GM12878 (cell line): ENCODE data around the gene ID3. TPM values are rescaled to one million over a fixed set of nuclear protein-coding genes. Genes with fewer than 3 reads are reported as not detected.

ENCODE experiments used
- ATAC-seq: fragments of 200-7000 bp; cut with Tn5 transposase; 3 replicates; pipeline ENCODE4 v1.9.1; 2020; ENCODE audit warnings: mild to moderate bottlenecking, moderate library complexity
- BruUV-seq: library from RNA; stranded (reverse); fragments of 400-500 nt; replicated peaks from 2 replicates; lab custom pipeline; 2021; lab: Mats Ljungman, UMichigan
- CTCF ChIA-PET: fragments of 300-600 bp; sonication (Branson Sonifier 250); formaldehyde crosslinking; extraction: SDS; loops from one replicate; lab custom pipeline; 2021; ENCODE audit warnings: inconsistent platforms; lab: Yijun Ruan, JAX
- POLR2A ChIA-PET: fragments of 350-600 bp; formaldehyde crosslinking; extraction: SDS; loops from one replicate; lab custom pipeline; 2021; ENCODE audit warnings: inconsistent platforms; lab: Charles Lee
- RAD21 ChIA-PET: fragments of 300-600 bp; sonication (Branson Sonifier 250); formaldehyde crosslinking; loops from one replicate; lab custom pipeline; 2023; ENCODE audit warnings: antibody characterized with exemption; ENCODE audit not compliant: unreplicated experiment; lab: Charles Lee
- SMC1A ChIA-PET: fragments of 300-600 bp; sonication (Branson Sonifier 250); formaldehyde crosslinking; loops from one replicate; lab custom pipeline; 2023; ENCODE audit not compliant: unreplicated experiment, uncharacterized antibody; lab: Charles Lee
- DNase-seq: peaks from one replicate; pipeline ENCODE4 v3.0.0-alpha.2; 2011; ENCODE audit warnings: low read depth, low spot score
- FAIRE-seq: peaks from 3 replicates; lab custom pipeline; 2011; peaks lifted over from hg19 to GRCh38; lab: Jason Lieb, UNC
- H2AFZ ChIP-seq: 2 replicates; pipeline ENCODE4 v1.6.0; 2011; ENCODE audit warnings: low read depth, low read length, control low read depth; ENCODE audit not compliant: control insufficient read depth
- H3K27ac ChIP-seq: 2 replicates; pipeline ENCODE4 v1.5.1; 2011; ENCODE audit warnings: control low read depth; ENCODE audit not compliant: control insufficient read depth, insufficient read depth
- H3K27me3 ChIP-seq, 2 experiments: replicated peaks in 1 of 2; 2 replicates each; pipeline versions ENCODE4 v1.6.0 to v1.6.1; 2011; ENCODE audit warnings: low read length in 1 of 2; ENCODE audit not compliant: control insufficient read depth in 2 of 2, insufficient read depth in 2 of 2
- H3K36me3 ChIP-seq, 2 experiments: 2 replicates each; pipeline ENCODE4 v1.5.1; 2011; ENCODE audit warnings: low read length in 1 of 2; ENCODE audit not compliant: control insufficient read depth in 2 of 2, insufficient read depth in 2 of 2
- H3K4me1 ChIP-seq: 2 replicates; pipeline ENCODE4 v1.6.1; 2011; ENCODE audit warnings: mild to moderate bottlenecking, low read length, moderate library complexity, mixed read lengths; ENCODE audit not compliant: control insufficient read depth, insufficient read depth
- H3K4me2 ChIP-seq: 2 replicates; pipeline ENCODE4 v1.6.0; 2011; ENCODE audit warnings: control low read depth; ENCODE audit not compliant: control insufficient read depth, insufficient read depth
- H3K4me3 ChIP-seq: fragments of 200-600 bp; sonication (generic); 2 replicates; pipeline ENCODE4 v1.5.1; 2016
- H3K79me2 ChIP-seq: 2 replicates; pipeline ENCODE4 v1.6.0; 2011; ENCODE audit warnings: low read length; ENCODE audit not compliant: control insufficient read depth, insufficient read depth
- H3K9ac ChIP-seq: 2 replicates; pipeline ENCODE4 v1.8.0; 2011; ENCODE audit warnings: low read length, control low read depth, mixed read lengths; ENCODE audit not compliant: control insufficient read depth, insufficient read depth
- H3K9me3 ChIP-seq: replicated peaks from 3 replicates; pipeline ENCODE4 v1.5.1; 2011; ENCODE audit warnings: mild to moderate bottlenecking, low read length; ENCODE audit not compliant: control insufficient read depth, insufficient read depth
- H4K20me1 ChIP-seq: 2 replicates; pipeline ENCODE4 v1.6.0; 2011; ENCODE audit not compliant: control insufficient read depth, insufficient read depth
- CREB1 ChIP-seq: IDR thresholded peaks from 2 replicates; pipeline ENCODE4 v1.6.1; 2012; ENCODE audit warnings: low read depth, mild to moderate bottlenecking, inconsistent platforms
- DPF2 ChIP-seq: fragments of 450-650 bp; IDR thresholded peaks from 2 replicates; pipeline ENCODE4 v1.6.1; 2017; ENCODE audit warnings: mild to moderate bottlenecking
- FOS ChIP-seq: IDR thresholded peaks from 3 replicates; pipeline ENCODE4 v1.6.1; 2011; ENCODE audit warnings: borderline replicate concordance; ENCODE audit not compliant: insufficient read length; ENCODE audit errors: extremely low read depth
- GATAD2B ChIP-seq: fragments of 450-650 bp; conservative IDR thresholded peaks from 2 replicates; pipeline ENCODE4 v1.6.1; 2017; ENCODE audit warnings: low read depth, mild to moderate bottlenecking, moderate library complexity
- HDAC6 ChIP-seq: fragments of 200-600 bp; sonication (generic); IDR thresholded peaks from one replicate; pipeline ENCODE4 v1.8.0; 2017; ENCODE audit warnings: antibody characterized with exemption; ENCODE audit not compliant: unreplicated experiment
- JUND ChIP-seq: IDR thresholded peaks from 2 replicates; pipeline ENCODE4 v1.6.1; 2012; ENCODE audit warnings: low read depth, mild to moderate bottlenecking, low read length, improper control_type of control experiment, moderate library complexity
- KAT2A ChIP-seq: conservative IDR thresholded peaks from 2 replicates; pipeline ENCODE4 v1.6.1; 2011; ENCODE audit warnings: low read depth, low read length; ENCODE audit not compliant: control insufficient read depth
- MXI1 ChIP-seq: fragments of 150-350 bp; IDR thresholded peaks from 2 replicates; pipeline ENCODE4 v1.6.1; 2011; ENCODE audit warnings: low read depth, mild to moderate bottlenecking, inconsistent platforms, low read length, improper control_type of control experiment
- NFYA ChIP-seq: IDR thresholded peaks from 2 replicates; pipeline ENCODE4 v1.6.1; 2011; ENCODE audit warnings: low read depth, mild to moderate bottlenecking, low read length, improper control_type of control experiment, borderline replicate concordance
- RELB ChIP-seq: fragments of 450-650 bp; IDR thresholded peaks from 2 replicates; pipeline ENCODE4 v1.6.1; 2017; ENCODE audit warnings: low read depth, mild to moderate bottlenecking, moderate library complexity
- RUNX3 ChIP-seq: IDR thresholded peaks from 2 replicates; pipeline ENCODE4 v1.6.1; 2012; ENCODE audit warnings: low read length, inconsistent platforms
- SP1 ChIP-seq: IDR thresholded peaks from one replicate; pipeline ENCODE4 v1.6.1; 2011; ENCODE audit warnings: low read depth, low read length
- TAF1 ChIP-seq: IDR thresholded peaks from 2 replicates; pipeline ENCODE4 v1.6.1; 2011; ENCODE audit warnings: mild to moderate bottlenecking, low read depth, low read length, borderline replicate concordance
- TCF12 ChIP-seq: IDR thresholded peaks from 2 replicates; pipeline ENCODE4 v1.6.1; 2011; ENCODE audit warnings: low read depth, mild to moderate bottlenecking, low read length
- ZBTB33 ChIP-seq: fragments of 450-650 bp; IDR thresholded peaks from 2 replicates; pipeline ENCODE4 v1.6.1; 2017; ENCODE audit warnings: mild to moderate bottlenecking
- ZBTB4 ChIP-seq: fragments of 450-650 bp; formaldehyde crosslinking; IDR thresholded peaks from 2 replicates; pipeline ENCODE4 v1.4.0; 2022; ENCODE audit warnings: mild to moderate bottlenecking, moderate library complexity
- ZNF207 ChIP-seq: fragments of 450-650 bp; IDR thresholded peaks from 2 replicates; pipeline ENCODE4 v1.6.1; 2014; ENCODE audit warnings: antibody characterized with exemption, mild to moderate bottlenecking, borderline replicate concordance
- WGBS: methylation state at CpG from one replicate; pipeline ENCODE4 v1.1.6; 2016; ENCODE audit warnings: low lambda C conversion rate; ENCODE audit not compliant: insufficient replicate concordance, insufficient coverage; ENCODE audit errors: missing lambda C conversion rate; 5-methylcytosine and 5-hydroxymethylcytosine counted together
- in situ Hi-C: fragments of 300-500 bp; cut with MboI; formaldehyde crosslinking; loops from 9 replicates; pipeline ENCODE4 v1.14.3; 2018; ENCODE audit warnings: mixed read lengths
- intact Hi-C: fragments of 100-400 bp; cut with micrococcal nuclease; formaldehyde crosslinking; loops from one replicate; pipeline ENCODE4 v1.14.2; 2022; ENCODE audit not compliant: unreplicated experiment
- polyA plus RNA-seq, 11 experiments: library from polyadenylated mRNA; depleted of rRNA in 4 of 11; unstranded in 6 of 11; stranded (reverse) in 5 of 11; fragments of >200 nt; fragmentation: Nextera tagmentation in 4 of 11; fragmentation: Illumina TruSeq in 1 of 11; extraction: Ambion mirVana in 4 of 11; extraction: Trizol in 1 of 11; gene quantifications; 1 replicate in 1 of 11; 2 replicates in 10 of 11; pipeline versions ENCODE4 v1.2.1 to v1.2.3, GENCODE V29; 2011 to 2016; ENCODE audit warnings: inconsistent platforms in 2 of 11, missing spikeins in 2 of 11, low read depth in 1 of 11
- total RNA-seq, 4 experiments: library from RNA; depleted of rRNA in 3 of 4; stranded (reverse); fragments of >200 nt in 3 of 4; fragmentation: Illumina TruSeq in 1 of 4; extraction: Trizol in 1 of 4; gene quantifications; 2 replicates each; pipeline versions ENCODE4 v1.2.1 to v1.2.3, GENCODE V29; 2013 to 2021

ID3 gene
- total and polyA plus RNA-seq, 10 of the 15 experiments (the other 5 are each of a cell fraction or from before 2014, with no cell fraction given) = 42.7 to 475 (median 207) TPM

GRCh38 chr1:23533246-23534023 lies 25.9 kb downstream of the ID3 start:
- peak; percentile 2 for ATAC-seq
- intact Hi-C loops = no loop called here
- no peak for TF ChIP-seq TCF12
- no peak for TF ChIP-seq JUND
- TF ChIP-seq ZNF207 = no peak
- no peak for TF ChIP-seq NFYA
- peak; percentile 96 for TF ChIP-seq RUNX3
- no peak for TF ChIP-seq CREB1
- TF ChIP-seq TAF1 = no peak
- no peak for TF ChIP-seq SP1
- no peak for TF ChIP-seq FOS
- 0 out of 2 replicates have a peak, but pooled peaks have one; percentile 18 for TF ChIP-seq DPF2
- TF ChIP-seq ZBTB33 = no peak
- TF ChIP-seq GATAD2B = no peak
- TF ChIP-seq KAT2A = no peak
- TF ChIP-seq MXI1 = no peak
- no peak for TF ChIP-seq ZBTB4 (CRISPR knock-in tag)
- TF ChIP-seq HDAC6 = no peak
- TF ChIP-seq RELB = no peak

More at GRCh38 chr1:23533246-23534023, 25.9 kb downstream of the ID3 start:
- BruUV-seq = no TSS peak
- SMC1A ChIA-PET = interaction anchor here (1.2 to 14.8 kb wide), 3 partner anchors 9 to 36 kb away, joined by 7 to 258 read pairs (median 201); no protein-coding TSS in a partner anchor
- Histone ChIP-seq H3K4me2 (peak overlapping the region; percentile 69), H3K4me1 (peaks cover 39% of the 10 kb centered on the region), H3K36me3 (no peaks in the 10 kb centered on the region), H3K27ac (0 out of 2 replicates have a peak overlapping the region, but pooled peaks have one; percentile 11), H2AFZ (no peak overlapping the region), H3K9ac (no peak overlapping the region; the same call in 1 of the 2 replicates), H3K4me3 (no peak overlapping the region), H4K20me1 (no peaks in the 10 kb centered on the region), H3K9me3 (no peaks in the 10 kb centered on the region), H3K79me2 (peaks cover 24% of the 10 kb centered on the region), H3K27me3 (no peaks in the 10 kb centered on the region)
- RAD21 ChIA-PET = interaction anchor here (0.8 to 4.1 kb wide), 6 partner anchors 8 to 104 kb away, joined by 3 to 30 read pairs (median 4); no protein-coding TSS in a partner anchor
- CTCF ChIA-PET = interaction anchor here (1.1 to 28.3 kb wide), 4 partner anchors 18 to 104 kb away, joined by 3 to 784 read pairs (median 8); no protein-coding TSS in a partner anchor
- in situ Hi-C loops = loop anchor here (5.0 kb wide), 1 partner anchor 36 kb away; no protein-coding TSS in a partner anchor
- POLR2A ChIA-PET = no interaction called here
- FAIRE-seq = no peak
- 17% methylated on average over 6 of the region's 6 CpGs for WGBS
- DNase-seq = no peak
